GM12874 (cell line): Measurements from ENCODE around the gene LEAP2.

Experiments
- TF ChIP-seq, protein P1 (sequence below): IDR thresholded peaks from 2 replicates; pipeline ENCODE4 v1.5.1; 2011; ENCODE audit warnings: low read depth, mild to moderate bottlenecking, control low read depth, low read length, moderate library complexity; ENCODE audit not compliant: insufficient read depth

Gene LEAP2

DNA sequence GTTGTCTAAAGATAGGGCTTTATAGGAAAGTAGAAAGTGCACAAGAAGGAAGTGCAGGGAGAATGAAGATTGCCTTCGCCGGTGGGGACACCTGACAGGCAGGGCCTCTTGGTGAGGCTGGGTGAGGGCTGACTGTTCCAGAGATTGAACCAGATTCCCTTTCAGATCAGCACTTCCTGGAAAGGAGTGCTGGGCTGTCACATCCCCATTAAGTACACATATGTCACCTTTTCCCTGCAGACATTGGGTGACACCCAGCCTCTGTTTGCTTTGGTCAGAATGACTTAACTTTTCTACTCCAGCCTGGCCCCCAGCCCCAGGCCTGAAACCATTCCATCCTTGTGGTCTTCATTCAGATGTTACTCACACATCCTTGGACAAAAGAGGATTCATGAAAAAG lies 35.6 kb upstream of the LEAP2 start:
- TF ChIP-seq, protein P1, sequence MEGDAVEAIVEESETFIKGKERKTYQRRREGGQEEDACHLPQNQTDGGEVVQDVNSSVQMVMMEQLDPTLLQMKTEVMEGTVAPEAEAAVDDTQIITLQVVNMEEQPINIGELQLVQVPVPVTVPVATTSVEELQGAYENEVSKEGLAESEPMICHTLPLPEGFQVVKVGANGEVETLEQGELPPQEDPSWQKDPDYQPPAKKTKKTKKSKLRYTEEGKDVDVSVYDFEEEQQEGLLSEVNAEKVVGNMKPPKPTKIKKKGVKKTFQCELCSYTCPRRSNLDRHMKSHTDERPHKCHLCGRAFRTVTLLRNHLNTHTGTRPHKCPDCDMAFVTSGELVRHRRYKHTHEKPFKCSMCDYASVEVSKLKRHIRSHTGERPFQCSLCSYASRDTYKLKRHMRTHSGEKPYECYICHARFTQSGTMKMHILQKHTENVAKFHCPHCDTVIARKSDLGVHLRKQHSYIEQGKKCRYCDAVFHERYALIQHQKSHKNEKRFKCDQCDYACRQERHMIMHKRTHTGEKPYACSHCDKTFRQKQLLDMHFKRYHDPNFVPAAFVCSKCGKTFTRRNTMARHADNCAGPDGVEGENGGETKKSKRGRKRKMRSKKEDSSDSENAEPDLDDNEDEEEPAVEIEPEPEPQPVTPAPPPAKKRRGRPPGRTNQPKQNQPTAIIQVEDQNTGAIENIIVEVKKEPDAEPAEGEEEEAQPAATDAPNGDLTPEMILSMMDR = no peak

DNA sequence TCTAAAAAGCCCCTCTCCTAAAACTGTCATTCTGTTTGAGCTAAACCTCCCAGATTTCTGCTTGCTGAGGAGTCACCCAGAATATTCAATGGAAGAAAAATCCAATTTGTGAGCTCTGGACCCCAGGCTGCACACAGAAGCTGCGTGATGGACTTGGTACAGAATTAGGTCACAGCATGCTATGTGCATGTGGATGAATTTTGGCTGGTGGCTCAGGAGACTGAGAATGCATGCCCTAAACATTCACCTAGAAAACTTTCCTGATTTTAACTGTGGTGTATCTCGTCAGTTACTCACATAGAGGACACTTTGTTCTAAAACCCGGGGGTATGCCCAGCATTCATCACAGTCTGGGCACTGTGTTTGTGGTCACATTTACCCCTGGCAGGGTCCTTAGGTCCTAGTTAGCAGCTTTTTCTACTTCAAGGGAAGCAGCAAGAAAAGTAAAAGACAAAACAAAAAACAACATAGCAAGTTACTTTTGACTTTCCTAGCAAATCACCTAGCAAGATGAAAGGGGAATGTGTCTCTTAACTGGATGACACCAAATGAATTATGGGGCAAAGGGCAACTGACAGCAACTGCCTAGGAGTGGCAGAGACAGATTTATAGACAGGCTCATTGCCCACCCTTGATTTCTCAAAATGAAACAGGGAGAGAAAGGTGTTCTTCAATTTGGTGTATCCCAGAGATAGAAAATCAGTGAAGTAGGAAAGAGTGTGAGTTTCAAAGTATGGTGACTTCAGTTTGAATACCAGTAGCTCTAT lies 34.8 kb upstream of the LEAP2 start:
- TF ChIP-seq, protein P1 = no peak

DNA sequence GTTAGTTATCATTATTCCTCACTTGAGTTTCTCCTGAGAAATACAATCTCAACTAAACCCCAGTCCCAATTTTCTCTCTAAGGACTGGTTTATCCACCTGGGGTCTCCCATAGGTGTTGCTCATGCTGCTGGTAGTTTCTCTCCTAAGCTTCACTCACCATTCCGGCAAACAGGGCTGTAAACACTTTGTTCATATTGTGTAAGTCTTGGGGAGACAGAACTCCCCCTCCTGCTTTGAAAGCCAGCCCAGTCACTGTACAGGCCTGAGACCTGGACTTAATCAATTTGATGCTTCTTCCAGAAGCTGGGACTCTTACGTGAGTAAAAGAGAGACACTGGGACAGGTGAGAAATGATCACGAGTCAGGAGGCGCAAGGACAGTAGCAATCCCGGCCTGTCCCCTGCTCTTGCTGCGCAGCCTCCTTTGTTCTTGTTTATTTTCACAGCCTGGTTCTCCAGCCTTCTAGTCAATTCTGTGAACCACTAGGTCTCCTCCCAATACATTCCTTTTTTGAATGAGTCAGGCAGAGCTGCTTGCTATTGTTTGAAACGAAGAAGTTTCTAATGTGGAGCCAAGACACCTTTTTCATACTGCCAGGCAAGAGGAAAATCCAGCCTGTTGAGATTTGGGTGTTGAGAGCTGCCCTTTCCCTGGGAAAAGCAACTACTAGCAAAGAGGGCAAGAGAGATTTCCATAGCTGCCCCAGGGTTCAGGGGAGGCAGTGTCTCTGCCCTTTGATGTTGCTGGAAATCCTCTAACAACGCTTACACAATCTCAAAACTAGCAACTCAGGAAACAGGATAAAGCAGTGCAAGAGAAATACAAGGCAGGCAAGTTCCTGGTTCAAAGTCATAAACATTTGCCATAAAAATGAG lies 33.8 kb upstream of the LEAP2 start:
- TF ChIP-seq, protein P1 = no peak

DNA sequence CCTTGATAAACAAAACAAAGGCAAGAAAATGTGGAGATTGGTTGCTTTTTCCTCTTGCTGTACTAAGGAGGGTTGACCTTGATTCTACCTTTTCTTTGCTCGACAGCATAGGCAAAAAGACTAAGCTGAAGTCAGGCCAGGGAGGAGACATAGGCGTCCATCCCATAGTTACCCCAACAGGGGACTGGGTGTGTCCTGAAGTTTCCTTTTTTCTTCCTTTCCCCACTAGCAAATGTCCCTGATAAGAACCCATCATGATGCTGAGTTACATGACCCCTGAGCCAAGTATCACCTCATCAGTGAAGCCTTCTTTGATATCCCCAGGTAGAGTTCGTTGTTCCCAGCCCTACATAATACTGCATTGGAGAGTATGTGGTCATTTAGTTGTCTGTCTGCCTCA lies 33.2 kb upstream of the LEAP2 start:
- TF ChIP-seq, protein P1 = no peak

DNA sequence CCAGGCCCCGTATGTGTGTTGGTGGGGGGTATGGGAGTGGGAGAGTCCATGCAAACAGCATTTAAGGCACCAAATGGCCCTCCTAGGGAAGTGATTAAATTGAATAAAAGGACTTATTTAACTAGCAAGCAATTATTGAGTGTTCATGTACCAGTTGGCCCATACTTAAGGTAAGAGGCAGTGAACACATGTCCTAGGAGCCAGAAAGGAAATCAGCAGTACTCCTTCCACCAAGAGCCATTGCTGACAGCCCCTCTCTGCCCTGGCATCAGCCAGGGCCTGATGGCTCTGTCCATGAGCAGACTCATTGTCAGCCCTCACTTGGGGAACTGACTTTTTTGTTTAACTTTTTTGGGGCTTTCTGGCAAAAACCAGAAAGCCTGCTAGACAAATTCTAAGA lies 32.6 kb upstream of the LEAP2 start:
- TF ChIP-seq, protein P1 = no peak

DNA sequence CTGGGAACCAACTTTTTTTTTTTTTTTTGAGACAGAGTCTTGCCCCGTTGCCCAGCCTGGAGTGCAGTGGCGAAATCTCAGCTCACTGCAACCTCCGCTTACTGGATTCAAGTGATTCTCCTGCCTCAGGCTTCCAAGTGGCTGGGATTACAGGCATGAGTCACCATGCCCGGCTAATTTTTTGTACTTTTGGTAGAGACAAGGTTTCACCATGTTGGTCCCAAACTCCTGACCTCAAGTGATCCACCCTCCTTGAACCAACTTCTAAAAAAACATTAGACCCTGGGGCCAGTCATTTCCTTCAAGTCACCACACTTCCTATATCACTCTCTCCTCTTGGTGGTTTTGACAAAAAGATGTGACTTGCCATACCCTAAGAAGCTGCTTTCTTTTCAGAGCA lies 32.2 kb upstream of the LEAP2 start:
- TF ChIP-seq, protein P1 = no peak

DNA sequence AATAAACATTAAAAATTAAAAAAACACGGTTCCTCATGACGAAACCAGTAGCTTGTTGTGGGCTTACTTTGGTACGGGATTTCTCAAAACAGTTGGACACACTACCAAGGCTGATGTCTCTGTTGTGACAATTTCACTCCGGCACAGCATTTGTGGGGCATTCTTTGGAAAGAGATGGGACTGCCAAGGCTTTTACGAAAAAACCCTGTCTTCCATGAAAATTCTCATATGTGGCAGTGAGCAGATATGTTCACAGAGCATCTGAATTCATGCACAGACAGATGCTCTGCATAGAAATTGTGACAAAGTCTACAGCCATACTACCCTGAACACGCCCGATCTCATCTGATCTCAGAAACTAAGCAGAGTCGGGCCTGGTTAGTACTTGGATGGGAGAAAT lies 25.2 kb upstream of the LEAP2 start:
- TF ChIP-seq, protein P1 = no peak
